ENCODE results near the gene SPATA13. TPM values are rescaled to one million over a fixed set of nuclear protein-coding genes. Genes with fewer than 3 reads are reported as not detected.

Gene SPATA13
- total and polyA plus RNA-seq, 2 donors (not counting 1 experiment from before 2014, with no cell fraction given), result 5.7 to 8.3 TPM

GRCh38 chr13:24280720-24281119, 120.2 kb downstream of the SPATA13 start:
- TF ChIP-seq EZH2 (IDR thresholded peaks at IDR 0.05; ENCODE audit: borderline replicate concordance, insufficient read depth, low read depth, low read length, poor library complexity, severe bottlenecking), result no peak
- no peak for TF ChIP-seq CTCF (IDR thresholded peaks at IDR 0.05)
- Histone ChIP-seq H3K9ac (ENCODE audit: low read length) (no peak overlapping the region), H3K4me1 (ENCODE audit: control insufficient read depth in 2 of 2, insufficient read depth in 2 of 2, low read length in 2 of 2) (peaks cover 19 to 28% of the 10 kb centered on the region in 2 donors), H3K79me2 (ENCODE audit: control insufficient read depth, insufficient read depth, low read length) (peaks cover 14% of the 10 kb centered on the region), H3K27ac (ENCODE audit: low read length in 2 of 2) (peak overlapping the region; percentile 29 to 59), H3K4me2 (replicated peaks; ENCODE audit: low read depth, low read length, poor library complexity, severe bottlenecking) (peak overlapping the region; percentile 31), H3K36me3 (replicated peaks in 1 of 2; ENCODE audit: control extremely low read depth in 1 of 2, control insufficient read depth in 1 of 2, extremely low read depth in 1 of 2, insufficient read depth in 2 of 2, low read length in 1 of 2) (peaks cover 1 to 3% of the 10 kb centered on the region in 2 experiments), H4K20me1 (ENCODE audit: control insufficient read depth, insufficient read depth, low read length, poor library complexity, severe bottlenecking) (no peaks in the 10 kb centered on the region), H3K27me3 (replicated peaks in 1 of 4; ENCODE audit: control extremely low read depth in 1 of 4, control insufficient read depth in 3 of 4, insufficient read depth in 4 of 4, low read length in 3 of 4) (no peaks in the 10 kb centered on the region), H3K4me3 (ENCODE audit: control extremely low read depth in 1 of 5, extremely low read depth in 1 of 5, insufficient read depth in 1 of 5, low read depth in 2 of 5, low read length in 4 of 5) (no peak overlapping the region), H2AFZ (ENCODE audit: insufficient read depth, low read depth, low read length, poor library complexity, severe bottlenecking) (peak overlapping the region; percentile 36), H3K9me3 (ENCODE audit: control extremely low read depth in 1 of 3, control insufficient read depth in 2 of 3, insufficient read depth in 1 of 3, low read length in 2 of 3) (no peaks in the 10 kb centered on the region)
- H3K27me3 Mint-ChIP-seq, result no peaks in the 10 kb centered on the region
- peak overlapping the region; percentile 56 for H3K4me3 Mint-ChIP-seq
- CTCF ChIA-PET, result no interaction called here
- H3K27ac Mint-ChIP-seq, result peak overlapping the region; percentile 80
- POLR2A ChIA-PET, result no interaction called here
- DNase-seq, result peak; percentile 54
- WGBS (ENCODE audit: insufficient coverage), result 82% methylated on average over 7 of the region's 7 CpGs
- peak; percentile 65 for ATAC-seq (ENCODE audit: low read depth)
- peaks cover 26% of the 10 kb centered on the region for H3K4me1 Mint-ChIP-seq
- intact Hi-C loops (cut with micrococcal nuclease), result no loop called here
- H3K9me3 Mint-ChIP-seq (ENCODE audit: insufficient read depth), result no peaks in the 10 kb centered on the region

GRCh38 chr13:24281188-24282008, 120.9 kb downstream of the SPATA13 start:
- Mint-ChIP-seq H3K27ac (peak overlapping the region; percentile 80), H3K27me3 (no peaks in the 10 kb centered on the region), H3K4me3 (no peak overlapping the region), H3K4me1 (peaks cover 20% of the 10 kb centered on the region), H3K9me3 (ENCODE audit: insufficient read depth) (no peaks in the 10 kb centered on the region)
- intact Hi-C loops (cut with micrococcal nuclease), result no loop called here
- no peak for ATAC-seq (ENCODE audit: low read depth)
- peaks cover 12 to 21% of the 10 kb centered on the region in 2 donors for H3K4me1 ChIP-seq (ENCODE audit: control insufficient read depth in 2 of 2, insufficient read depth in 2 of 2, low read length in 2 of 2)
- H3K79me2 ChIP-seq (ENCODE audit: control insufficient read depth, insufficient read depth, low read length), result peaks cover 14% of the 10 kb centered on the region
- peak overlapping the region; percentile 36 for H2AFZ ChIP-seq (ENCODE audit: insufficient read depth, low read depth, low read length, poor library complexity, severe bottlenecking)
- no peaks in the 10 kb centered on the region for H3K27me3 ChIP-seq (replicated peaks in 1 of 4; ENCODE audit: control extremely low read depth in 1 of 4, control insufficient read depth in 3 of 4, insufficient read depth in 4 of 4, low read length in 3 of 4)
- POLR2A ChIA-PET, result no interaction called here
- H3K4me2 ChIP-seq (replicated peaks; ENCODE audit: low read depth, low read length, poor library complexity, severe bottlenecking), result peak overlapping the region; percentile 31
- H3K36me3 ChIP-seq (replicated peaks in 1 of 2; ENCODE audit: control extremely low read depth in 1 of 2, control insufficient read depth in 1 of 2, extremely low read depth in 1 of 2, insufficient read depth in 2 of 2, low read length in 1 of 2), result peaks cover 1 to 9% of the 10 kb centered on the region in 2 experiments
- H3K4me3 ChIP-seq (ENCODE audit: control extremely low read depth in 1 of 5, extremely low read depth in 1 of 5, insufficient read depth in 1 of 5, low read depth in 2 of 5, low read length in 4 of 5), result no peak overlapping the region
- no peaks in the 10 kb centered on the region for H3K9me3 ChIP-seq (ENCODE audit: control extremely low read depth in 1 of 3, control insufficient read depth in 2 of 3, insufficient read depth in 1 of 3, low read length in 2 of 3)
- H3K27ac ChIP-seq (ENCODE audit: low read length in 2 of 2), result peak overlapping the region in 1 of 2 donors; percentile 59
- no peak overlapping the region for H3K9ac ChIP-seq (ENCODE audit: low read length)
- CTCF ChIA-PET, result no interaction called here
- WGBS (ENCODE audit: insufficient coverage), result 98% methylated on average over 15 of the region's 18 CpGs
- DNase-seq, result no peak
- no peaks in the 10 kb centered on the region for H4K20me1 ChIP-seq (ENCODE audit: control insufficient read depth, insufficient read depth, low read length, poor library complexity, severe bottlenecking)
- no peak for TF ChIP-seq CTCF (IDR thresholded peaks at IDR 0.05)
- TF ChIP-seq EZH2 (IDR thresholded peaks at IDR 0.05; ENCODE audit: borderline replicate concordance, insufficient read depth, low read depth, low read length, poor library complexity, severe bottlenecking), result no peak

Data from B cell (primary cell).